SK-N-SH (cell line): Measurements from ENCODE around the gene PIP4K2A. TPM values are rescaled to one million over a fixed set of nuclear protein-coding genes. Genes with fewer than 3 reads are reported as not detected.

Experiments
- CTCF ChIA-PET: fragments of 300-600, 350-600 bp; formaldehyde crosslinking; extraction: SDS; loops from one replicate; lab custom pipeline; 2021; lab: Yijun Ruan, JAX
- POLR2A ChIA-PET: fragments of 350-600 bp; sonication (Branson Sonifier 250); formaldehyde crosslinking; extraction: SDS; loops from one replicate; lab custom pipeline; 2020; ENCODE audit warnings: antibody characterized with exemption, inconsistent platforms; lab: Yijun Ruan, JAX
- DNase-seq: peaks from one replicate; pipeline ENCODE4 v3.0.0; 2012
- H2AFZ ChIP-seq: fragments of 200-600 bp; sonication (generic); 2 replicates; pipeline ENCODE4 v1.8.1; 2016; ENCODE audit warnings: antibody characterized with exemption, mild to moderate bottlenecking, low read depth
- H3F3A ChIP-seq: fragments of 200-600 bp; sonication (generic); replicated peaks from 2 replicates; pipeline ENCODE3; 2016; ENCODE audit warnings: antibody characterized with exemption, mild to moderate bottlenecking; ENCODE audit not compliant: insufficient read depth
- H3K27ac ChIP-seq, 2 experiments: fragments of 200-500 bp in 1 of 2; fragments of 200-600 bp in 1 of 2; sonication (Bioruptor generic) in 1 of 2; sonication (generic), shearing (Covaris generic) in 1 of 2; 2 replicates each; pipeline versions ENCODE4 v1.5.1 to v1.6.1; 2014 to 2016; ENCODE audit warnings: low read depth in 2 of 2, inconsistent platforms in 1 of 2, low read length in 1 of 2, mild to moderate bottlenecking in 1 of 2, mixed read lengths in 1 of 2
- H3K27me3 ChIP-seq: fragments of 200-600 bp; sonication (generic), shearing (Covaris generic); 2 replicates; pipeline ENCODE4 v1.6.1; 2016; ENCODE audit warnings: mixed run types; ENCODE audit not compliant: insufficient read depth
- H3K36me3 ChIP-seq, 2 experiments: fragments of 200-500 bp in 1 of 2; fragments of 200-600 bp in 1 of 2; sonication (Bioruptor generic) in 1 of 2; sonication (generic) in 1 of 2; replicated peaks in 1 of 2; 2 replicates each; pipeline versions ENCODE3 to v1.5.1; 2014 to 2016; ENCODE audit warnings: low read length in 1 of 2, mild to moderate bottlenecking in 1 of 2; ENCODE audit not compliant: insufficient read depth in 2 of 2, control insufficient read depth in 1 of 2
- H3K4me1 ChIP-seq, 2 experiments: fragments of 200-500 bp in 1 of 2; fragments of 200-600 bp in 1 of 2; sonication (Bioruptor generic) in 1 of 2; sonication (generic), shearing (Covaris generic) in 1 of 2; 2 replicates each; pipeline versions ENCODE4 v1.5.1 to v1.6.1; 2014 to 2016; ENCODE audit warnings: low read depth in 1 of 2, low read length in 1 of 2, mixed run types in 1 of 2; ENCODE audit not compliant: insufficient read depth in 2 of 2, control insufficient read depth in 1 of 2
- H3K4me2 ChIP-seq: fragments of 200-600 bp; sonication (generic), shearing (Covaris generic); 2 replicates; pipeline ENCODE4 v1.6.1; 2017; ENCODE audit warnings: mixed run types
- H3K4me3 ChIP-seq, 2 experiments: fragments of 200-500 bp in 1 of 2; fragments of 200-600 bp in 1 of 2; sonication (Bioruptor generic) in 1 of 2; sonication (generic), shearing (Covaris generic) in 1 of 2; 2 replicates each; pipeline versions ENCODE4 v1.5.1 to v1.8.1; 2014 to 2016; ENCODE audit warnings: low read depth in 2 of 2, inconsistent platforms in 1 of 2, low read length in 1 of 2, mild to moderate bottlenecking in 1 of 2, mixed read lengths in 1 of 2, moderate library complexity in 1 of 2
- H3K79me2 ChIP-seq: fragments of 200-600 bp; sonication (generic); 2 replicates; pipeline ENCODE4 v1.8.1; 2017; ENCODE audit warnings: mild to moderate bottlenecking; ENCODE audit not compliant: insufficient read depth
- H3K9ac ChIP-seq: fragments of 200-600 bp; sonication (generic); 2 replicates; pipeline ENCODE4 v1.6.1; 2017; ENCODE audit warnings: mixed run types
- H3K9me2 ChIP-seq: fragments of 200-600 bp; sonication (generic); 2 replicates; pipeline ENCODE4 v1.6.1; 2017; ENCODE audit warnings: mixed run types
- H3K9me3 ChIP-seq: fragments of 200-600 bp; sonication (generic); 2 replicates; pipeline ENCODE4 v1.6.1; 2017; ENCODE audit warnings: mixed run types, mild to moderate bottlenecking, moderate library complexity
- H4K20me1 ChIP-seq: fragments of 200-600 bp; sonication (generic); 2 replicates; pipeline ENCODE4 v1.6.1; 2017; ENCODE audit warnings: mild to moderate bottlenecking, mixed run types; ENCODE audit not compliant: insufficient read depth
- FOXM1 ChIP-seq: IDR thresholded peaks from 2 replicates; pipeline ENCODE4 v1.4.0; 2012; ENCODE audit warnings: low read depth, mild to moderate bottlenecking
- GATA2 ChIP-seq: sonication (generic); formaldehyde crosslinking; IDR thresholded peaks from 2 replicates; pipeline ENCODE4 v1.5.0; 2020; ENCODE audit warnings: mild to moderate bottlenecking, missing genetic modification reagents
- IRF3 ChIP-seq: fragments of 150-350 bp; IDR thresholded peaks from 2 replicates; pipeline ENCODE4 v1.6.1; 2016; ENCODE audit warnings: mild to moderate bottlenecking, low read depth, low read length
- MEF2A ChIP-seq: IDR thresholded peaks from 2 replicates; pipeline ENCODE4 v1.4.0; 2012; ENCODE audit warnings: low read depth, borderline replicate concordance
- PBX3 ChIP-seq: IDR thresholded peaks from 2 replicates; pipeline ENCODE4; 2012
- RFX5 ChIP-seq: IDR thresholded peaks from 2 replicates; pipeline ENCODE4 v1.6.1; 2012; ENCODE audit warnings: mild to moderate bottlenecking, improper control_type of control experiment, low read length
- SIN3A ChIP-seq: IDR thresholded peaks from 2 replicates; pipeline ENCODE4 v1.6.1; 2012; ENCODE audit warnings: low read depth, mild to moderate bottlenecking, low read length, moderate library complexity, borderline replicate concordance
- YY1 ChIP-seq: IDR thresholded peaks from 2 replicates; pipeline ENCODE4 v1.4.0; 2012; ENCODE audit warnings: low read depth, mild to moderate bottlenecking
- ZBTB33 ChIP-seq: IDR thresholded peaks from 2 replicates; pipeline ENCODE4 v1.4.0; 2012; ENCODE audit warnings: low read depth, borderline replicate concordance
- WGBS: methylation state at CpG from one replicate; pipeline ENCODE4 v1.1.6; 2017; ENCODE audit warnings: low lambda C conversion rate; 5-methylcytosine and 5-hydroxymethylcytosine counted together
- polyA plus RNA-seq, 3 experiments: library from polyadenylated mRNA; depleted of rRNA; stranded (reverse); fragments of >200 nt; gene quantifications; 2 replicates each; pipeline ENCODE4 v1.2.3, GENCODE V29; 2012
- TF ChIP-seq, protein P1 (sequence below): IDR thresholded peaks from 2 replicates; pipeline ENCODE4 v1.4.0; 2012; ENCODE audit warnings: low read depth, borderline replicate concordance
- TF ChIP-seq, protein P2 (sequence below): fragments of 150-350 bp; IDR thresholded peaks from 2 replicates; pipeline ENCODE4 v1.6.1; 2017; ENCODE audit warnings: antibody characterized with exemption, low read length, low read depth, borderline replicate concordance

PIP4K2A gene
- polyA plus RNA-seq, 1 of the 3 experiments (the other 2 are of a cell fraction): 10.8 TPM

DNA sequence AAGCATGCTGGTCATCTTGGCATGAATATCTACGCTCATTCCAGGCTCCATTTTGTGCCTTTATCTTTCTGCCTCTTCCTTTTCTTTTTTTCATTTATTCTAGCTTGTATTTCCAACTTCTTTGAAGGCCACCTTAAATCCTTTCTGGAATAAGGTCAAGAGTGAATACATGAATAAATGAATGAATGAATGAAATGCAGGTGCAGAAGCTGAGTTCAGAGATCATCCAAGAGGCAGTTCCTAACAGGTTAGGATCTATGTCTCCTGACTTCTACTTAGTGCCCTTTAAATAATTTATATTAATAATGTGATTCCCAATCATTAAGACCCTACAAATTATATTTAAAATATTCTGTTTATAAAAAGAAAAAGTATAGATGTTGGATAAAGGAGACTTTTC, 125.9 kb downstream of the PIP4K2A start:
- H3F3A ChIP-seq: peaks cover 3% of the 10 kb centered on the region
- 100% methylated on average over 1 of the region's 1 CpG for WGBS
- CTCF ChIA-PET: interaction anchor here (1.1 kb wide), 1 partner anchor 12 kb away, joined by 3 read pairs; no protein-coding TSS in a partner anchor

DNA sequence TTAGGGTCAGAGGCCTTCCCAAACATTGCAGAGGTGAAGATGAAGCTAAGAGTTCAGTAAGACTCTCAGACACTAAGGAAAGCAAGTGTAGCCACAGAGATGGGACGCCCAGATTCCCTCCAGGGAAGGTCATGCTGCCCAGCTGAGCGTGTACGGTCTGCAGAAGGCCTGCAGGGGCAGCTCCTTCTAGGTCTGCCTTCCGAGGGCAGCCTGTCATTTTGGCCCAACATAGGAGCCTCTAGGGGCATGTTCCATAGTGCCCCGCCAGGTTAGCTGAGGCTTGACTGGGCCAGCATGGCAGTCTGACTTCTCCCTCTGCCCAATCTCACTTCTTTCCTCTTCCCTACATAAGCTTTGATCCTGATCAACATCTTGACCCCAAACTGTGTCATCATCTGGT, 130.7 kb downstream of the PIP4K2A start:
- DNase-seq: no peak
- H2AFZ ChIP-seq: no peak overlapping the region
- H3K4me3 ChIP-seq: no peak overlapping the region
- 88% methylated on average over 5 of the region's 5 CpGs for WGBS
- H4K20me1 ChIP-seq: no peaks in the 10 kb centered on the region
- H3F3A ChIP-seq: no peaks in the 10 kb centered on the region
- H3K79me2 ChIP-seq: no peaks in the 10 kb centered on the region
- H3K9ac ChIP-seq: no peak overlapping the region
- no peaks in the 10 kb centered on the region for H3K27me3 ChIP-seq
- H3K4me1 ChIP-seq: no peaks in the 10 kb centered on the region
- CTCF ChIA-PET: interaction anchor here (1.1 to 2.6 kb wide), 2 partner anchors 9 to 405 kb away, joined by 5 to 11 read pairs; no protein-coding TSS in a partner anchor
- H3K27ac ChIP-seq: no peak overlapping the region
- no peak overlapping the region for H3K4me2 ChIP-seq
- peaks cover 7 to 14% of the 10 kb centered on the region in 2 experiments for H3K36me3 ChIP-seq
- no peak for TF ChIP-seq RFX5
- TF ChIP-seq MEF2A: no peak
- TF ChIP-seq, protein P1, sequence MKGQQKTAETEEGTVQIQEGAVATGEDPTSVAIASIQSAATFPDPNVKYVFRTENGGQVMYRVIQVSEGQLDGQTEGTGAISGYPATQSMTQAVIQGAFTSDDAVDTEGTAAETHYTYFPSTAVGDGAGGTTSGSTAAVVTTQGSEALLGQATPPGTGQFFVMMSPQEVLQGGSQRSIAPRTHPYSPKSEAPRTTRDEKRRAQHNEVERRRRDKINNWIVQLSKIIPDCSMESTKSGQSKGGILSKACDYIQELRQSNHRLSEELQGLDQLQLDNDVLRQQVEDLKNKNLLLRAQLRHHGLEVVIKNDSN: no peak
- TF ChIP-seq PBX3: no peak
- no peak for TF ChIP-seq GATA2 (CRISPR knock-in tag)
- TF ChIP-seq FOXM1: no peak
- TF ChIP-seq YY1: no peak
- TF ChIP-seq ZBTB33: no peak
- TF ChIP-seq, protein P2, sequence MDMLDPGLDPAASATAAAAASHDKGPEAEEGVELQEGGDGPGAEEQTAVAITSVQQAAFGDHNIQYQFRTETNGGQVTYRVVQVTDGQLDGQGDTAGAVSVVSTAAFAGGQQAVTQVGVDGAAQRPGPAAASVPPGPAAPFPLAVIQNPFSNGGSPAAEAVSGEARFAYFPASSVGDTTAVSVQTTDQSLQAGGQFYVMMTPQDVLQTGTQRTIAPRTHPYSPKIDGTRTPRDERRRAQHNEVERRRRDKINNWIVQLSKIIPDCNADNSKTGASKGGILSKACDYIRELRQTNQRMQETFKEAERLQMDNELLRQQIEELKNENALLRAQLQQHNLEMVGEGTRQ: no peak
- no peak for TF ChIP-seq SIN3A
- H3K9me3 ChIP-seq: no peaks in the 10 kb centered on the region
- POLR2A ChIA-PET: no interaction called here
- no peaks in the 10 kb centered on the region for H3K9me2 ChIP-seq

More for the DNA sequence above, 125.9 kb downstream of the PIP4K2A start:
- Histone ChIP-seq H2AFZ (no peak overlapping the region), H3K9ac (no peak overlapping the region), H3K9me2 (no peaks in the 10 kb centered on the region), H3K36me3 (peaks cover 8 to 20% of the 10 kb centered on the region in 2 experiments), H3K27ac (no peak overlapping the region), H3K27me3 (no peaks in the 10 kb centered on the region), H3K79me2 (no peaks in the 10 kb centered on the region), H4K20me1 (no peaks in the 10 kb centered on the region), H3K4me2 (no peak overlapping the region), H3K4me1 (no peaks in the 10 kb centered on the region), H3K4me3 (no peak overlapping the region), H3K9me3 (no peaks in the 10 kb centered on the region)
- no peak for DNase-seq
- TF ChIP-seq FOXM1: no peak
- TF ChIP-seq IRF3: no peak
- POLR2A ChIA-PET: no interaction called here
